ENCODE results near the gene HOXD10. TPM values are rescaled to one million over a fixed set of nuclear protein-coding genes. Genes with fewer than 3 reads are reported as not detected.

HOXD10 gene
- total and polyA plus RNA-seq, 2 experiments from 2014 or later: not detected

DNA sequence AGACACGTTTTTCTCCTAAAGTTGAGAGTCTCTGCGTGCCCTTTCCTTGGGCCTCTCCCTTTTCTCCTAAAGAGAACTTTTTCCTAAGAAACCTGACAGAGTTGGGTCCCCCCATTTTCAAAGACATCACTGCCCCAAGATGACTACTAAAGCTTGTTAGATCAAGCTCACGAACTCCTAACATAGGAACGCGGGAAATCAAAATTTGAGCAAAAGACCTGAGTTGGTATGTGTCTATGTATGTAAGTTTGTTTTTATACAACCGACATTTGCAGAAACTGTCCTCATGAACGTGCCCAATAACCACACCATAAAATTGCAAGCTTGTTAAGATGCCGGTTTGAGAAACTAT is 22.7 kb upstream of the HOXD10 start:
- Histone ChIP-seq H3K4me2 (no peak overlapping the region), H3K79me2 (replicated peaks; ENCODE audit: insufficient read depth) (no peaks in the 10 kb centered on the region), H3K27me3 (ENCODE audit: insufficient read depth) (peaks cover 94% of the 10 kb centered on the region), H3K9me2 (ENCODE audit: insufficient read depth) (no peaks in the 10 kb centered on the region), H3K36me3 (ENCODE audit: insufficient read depth) (no peaks in the 10 kb centered on the region), H3K27ac (ENCODE audit: low read depth) (no peak overlapping the region), H3K4me3 (peak overlapping the region; percentile 47; the same call in 1 of the 2 replicates), H4K20me1 (replicated peaks; ENCODE audit: insufficient read depth) (peaks cover 35% of the 10 kb centered on the region), H2AFZ (no peak overlapping the region), H3K4me1 (ENCODE audit: insufficient read depth) (peaks cover 50% of the 10 kb centered on the region), H3F3A (replicated peaks; ENCODE audit: low read depth) (peaks cover 47% of the 10 kb centered on the region)
- no peak for DNase-seq (ENCODE audit: low spot score)
- H3K36me3 Mint-ChIP-seq (ENCODE audit: low read depth): no peaks in the 10 kb centered on the region; the same call in 2 of the 3 replicates
- no peak for TF ChIP-seq ZNF331 (CRISPR knock-in tag; IDR thresholded peaks at IDR 0.05; ENCODE audit: low read depth)
- TF ChIP-seq EZH2 (IDR thresholded peaks at IDR 0.05; ENCODE audit: low read depth, unreplicated experiment): peak; percentile 90
- TF ChIP-seq EZH2phosphoT487 (IDR thresholded peaks at IDR 0.05; ENCODE audit: unreplicated experiment): no peak
- TF ChIP-seq, protein P1, sequence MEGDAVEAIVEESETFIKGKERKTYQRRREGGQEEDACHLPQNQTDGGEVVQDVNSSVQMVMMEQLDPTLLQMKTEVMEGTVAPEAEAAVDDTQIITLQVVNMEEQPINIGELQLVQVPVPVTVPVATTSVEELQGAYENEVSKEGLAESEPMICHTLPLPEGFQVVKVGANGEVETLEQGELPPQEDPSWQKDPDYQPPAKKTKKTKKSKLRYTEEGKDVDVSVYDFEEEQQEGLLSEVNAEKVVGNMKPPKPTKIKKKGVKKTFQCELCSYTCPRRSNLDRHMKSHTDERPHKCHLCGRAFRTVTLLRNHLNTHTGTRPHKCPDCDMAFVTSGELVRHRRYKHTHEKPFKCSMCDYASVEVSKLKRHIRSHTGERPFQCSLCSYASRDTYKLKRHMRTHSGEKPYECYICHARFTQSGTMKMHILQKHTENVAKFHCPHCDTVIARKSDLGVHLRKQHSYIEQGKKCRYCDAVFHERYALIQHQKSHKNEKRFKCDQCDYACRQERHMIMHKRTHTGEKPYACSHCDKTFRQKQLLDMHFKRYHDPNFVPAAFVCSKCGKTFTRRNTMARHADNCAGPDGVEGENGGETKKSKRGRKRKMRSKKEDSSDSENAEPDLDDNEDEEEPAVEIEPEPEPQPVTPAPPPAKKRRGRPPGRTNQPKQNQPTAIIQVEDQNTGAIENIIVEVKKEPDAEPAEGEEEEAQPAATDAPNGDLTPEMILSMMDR (conservative IDR thresholded peaks at IDR 0.05; ENCODE audit: low read depth in 2 of 2): no peak
- ATAC-seq: no peak
- H3K27me3 Mint-ChIP-seq (ENCODE audit: insufficient read depth, low read depth, poor library complexity): peaks cover 95% of the 10 kb centered on the region
- peak overlapping the region; percentile 54; the same call in 1 of the 3 replicates for H3K4me3 Mint-ChIP-seq
- H3K27ac Mint-ChIP-seq: no peak overlapping the region
- peaks cover 40% of the 10 kb centered on the region for H3K4me1 Mint-ChIP-seq
- peaks cover 4% of the 10 kb centered on the region; the same call in 2 of the 3 replicates for H3K9me3 Mint-ChIP-seq

- peaks cover 4% of the 10 kb centered on the region; the same call in 2 of the 3 replicates for H3K9me3 Mint-ChIP-seq
- no peak overlapping the region for H3K27ac Mint-ChIP-seq
- Histone ChIP-seq H4K20me1 (replicated peaks; ENCODE audit: insufficient read depth) (peaks cover 38% of the 10 kb centered on the region), H3K4me1 (ENCODE audit: insufficient read depth) (peaks cover 50% of the 10 kb centered on the region), H3K36me3 (ENCODE audit: insufficient read depth) (no peaks in the 10 kb centered on the region), H3K4me2 (no peak overlapping the region), H3K4me3 (no peak overlapping the region), H3F3A (replicated peaks; ENCODE audit: low read depth) (peaks cover 47% of the 10 kb centered on the region), H3K27me3 (ENCODE audit: insufficient read depth) (peaks cover 94% of the 10 kb centered on the region), H3K9me2 (ENCODE audit: insufficient read depth) (no peaks in the 10 kb centered on the region), H3K27ac (ENCODE audit: low read depth) (no peak overlapping the region), H3K79me2 (replicated peaks; ENCODE audit: insufficient read depth) (no peaks in the 10 kb centered on the region), H2AFZ (no peak overlapping the region)
- ATAC-seq (no peak), DNase-seq (ENCODE audit: low spot score) (no peak)
- H3K4me3 Mint-ChIP-seq: no peak overlapping the region
- no peaks in the 10 kb centered on the region; the same call in 2 of the 3 replicates for H3K36me3 Mint-ChIP-seq (ENCODE audit: low read depth)
- TF ChIP-seq, protein P2, sequence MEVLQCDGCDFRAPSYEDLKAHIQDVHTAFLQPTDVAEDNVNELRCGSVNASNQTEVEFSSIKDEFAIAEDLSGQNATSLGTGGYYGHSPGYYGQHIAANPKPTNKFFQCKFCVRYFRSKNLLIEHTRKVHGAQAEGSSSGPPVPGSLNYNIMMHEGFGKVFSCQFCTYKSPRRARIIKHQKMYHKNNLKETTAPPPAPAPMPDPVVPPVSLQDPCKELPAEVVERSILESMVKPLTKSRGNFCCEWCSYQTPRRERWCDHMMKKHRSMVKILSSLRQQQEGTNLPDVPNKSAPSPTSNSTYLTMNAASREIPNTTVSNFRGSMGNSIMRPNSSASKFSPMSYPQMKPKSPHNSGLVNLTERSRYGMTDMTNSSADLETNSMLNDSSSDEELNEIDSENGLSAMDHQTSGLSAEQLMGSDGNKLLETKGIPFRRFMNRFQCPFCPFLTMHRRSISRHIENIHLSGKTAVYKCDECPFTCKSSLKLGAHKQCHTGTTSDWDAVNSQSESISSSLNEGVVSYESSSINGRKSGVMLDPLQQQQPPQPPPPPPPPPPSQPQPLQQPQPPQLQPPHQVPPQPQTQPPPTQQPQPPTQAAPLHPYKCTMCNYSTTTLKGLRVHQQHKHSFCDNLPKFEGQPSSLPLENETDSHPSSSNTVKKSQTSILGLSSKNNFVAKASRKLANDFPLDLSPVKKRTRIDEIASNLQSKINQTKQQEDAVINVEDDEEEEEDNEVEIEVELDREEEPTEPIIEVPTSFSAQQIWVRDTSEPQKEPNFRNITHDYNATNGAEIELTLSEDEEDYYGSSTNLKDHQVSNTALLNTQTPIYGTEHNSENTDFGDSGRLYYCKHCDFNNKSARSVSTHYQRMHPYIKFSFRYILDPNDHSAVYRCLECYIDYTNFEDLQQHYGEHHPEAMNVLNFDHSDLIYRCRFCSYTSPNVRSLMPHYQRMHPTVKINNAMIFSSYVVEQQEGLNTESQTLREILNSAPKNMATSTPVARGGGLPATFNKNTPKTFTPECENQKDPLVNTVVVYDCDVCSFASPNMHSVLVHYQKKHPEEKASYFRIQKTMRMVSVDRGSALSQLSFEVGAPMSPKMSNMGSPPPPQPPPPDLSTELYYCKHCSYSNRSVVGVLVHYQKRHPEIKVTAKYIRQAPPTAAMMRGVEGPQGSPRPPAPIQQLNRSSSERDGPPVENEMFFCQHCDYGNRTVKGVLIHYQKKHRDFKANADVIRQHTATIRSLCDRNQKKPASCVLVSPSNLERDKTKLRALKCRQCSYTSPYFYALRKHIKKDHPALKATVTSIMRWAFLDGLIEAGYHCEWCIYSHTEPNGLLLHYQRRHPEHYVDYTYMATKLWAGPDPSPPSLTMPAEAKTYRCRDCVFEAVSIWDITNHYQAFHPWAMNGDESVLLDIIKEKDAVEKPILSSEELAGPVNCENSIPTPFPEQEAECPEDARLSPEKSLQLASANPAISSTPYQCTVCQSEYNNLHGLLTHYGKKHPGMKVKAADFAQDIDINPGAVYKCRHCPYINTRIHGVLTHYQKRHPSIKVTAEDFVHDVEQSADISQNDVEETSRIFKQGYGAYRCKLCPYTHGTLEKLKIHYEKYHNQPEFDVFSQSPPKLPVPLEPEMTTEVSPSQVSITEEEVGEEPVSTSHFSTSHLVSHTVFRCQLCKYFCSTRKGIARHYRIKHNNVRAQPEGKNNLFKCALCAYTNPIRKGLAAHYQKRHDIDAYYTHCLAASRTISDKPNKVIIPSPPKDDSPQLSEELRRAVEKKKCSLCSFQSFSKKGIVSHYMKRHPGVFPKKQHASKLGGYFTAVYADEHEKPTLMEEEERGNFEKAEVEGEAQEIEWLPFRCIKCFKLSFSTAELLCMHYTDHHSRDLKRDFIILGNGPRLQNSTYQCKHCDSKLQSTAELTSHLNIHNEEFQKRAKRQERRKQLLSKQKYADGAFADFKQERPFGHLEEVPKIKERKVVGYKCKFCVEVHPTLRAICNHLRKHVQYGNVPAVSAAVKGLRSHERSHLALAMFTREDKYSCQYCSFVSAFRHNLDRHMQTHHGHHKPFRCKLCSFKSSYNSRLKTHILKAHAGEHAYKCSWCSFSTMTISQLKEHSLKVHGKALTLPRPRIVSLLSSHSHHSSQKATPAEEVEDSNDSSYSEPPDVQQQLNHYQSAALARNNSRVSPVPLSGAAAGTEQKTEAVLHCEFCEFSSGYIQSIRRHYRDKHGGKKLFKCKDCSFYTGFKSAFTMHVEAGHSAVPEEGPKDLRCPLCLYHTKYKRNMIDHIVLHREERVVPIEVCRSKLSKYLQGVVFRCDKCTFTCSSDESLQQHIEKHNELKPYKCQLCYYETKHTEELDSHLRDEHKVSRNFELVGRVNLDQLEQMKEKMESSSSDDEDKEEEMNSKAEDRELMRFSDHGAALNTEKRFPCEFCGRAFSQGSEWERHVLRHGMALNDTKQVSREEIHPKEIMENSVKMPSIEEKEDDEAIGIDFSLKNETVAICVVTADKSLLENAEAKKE (CRISPR knock-in tag; IDR thresholded peaks at IDR 0.05): no peak
- peak; percentile 57 for TF ChIP-seq EZH2 (IDR thresholded peaks at IDR 0.05; ENCODE audit: low read depth, unreplicated experiment)
- peaks cover 44% of the 10 kb centered on the region for H3K4me1 Mint-ChIP-seq
- H3K27me3 Mint-ChIP-seq (ENCODE audit: insufficient read depth, low read depth, poor library complexity): peaks cover 95% of the 10 kb centered on the region
Measured at GRCh38 chr2:176094349-176094748, 22.2 kb upstream of the HOXD10 start.

Data from GM23338 (cell line).